HepG2 (cell line): ENCODE measurements around the gene PPM1E. TPM values are rescaled to one million over a fixed set of nuclear protein-coding genes. Genes with fewer than 3 reads are reported as not detected.

ENCODE experiments used
- ARID2 ChIP-seq: sonication (generic); formaldehyde crosslinking; IDR thresholded peaks from 2 replicates; pipeline ENCODE4 v1.8.1; 2022; ENCODE audit warnings: mild to moderate bottlenecking, missing genetic modification reagents, borderline replicate concordance
- ATF4 ChIP-seq, 2 experiments: fragments of 450-650 bp in 1 of 2; sonication (generic) in 1 of 2; formaldehyde crosslinking; IDR thresholded peaks; 2 replicates each; pipeline versions ENCODE4 v1.5.0 to v1.8.0; 2020 to 2022; ENCODE audit warnings: mild to moderate bottlenecking in 1 of 2, missing genetic modification reagents in 1 of 2
- CAMTA2 ChIP-seq: sonication (generic); formaldehyde crosslinking; IDR thresholded peaks from 2 replicates; pipeline ENCODE4 v1.4.0; 2020; ENCODE audit warnings: mild to moderate bottlenecking, missing genetic modification reagents, borderline replicate concordance
- CEBPG ChIP-seq: IDR thresholded peaks from 2 replicates; pipeline ENCODE4 v1.6.1; 2016
- CREM ChIP-seq, 2 experiments: sonication (generic) in 1 of 2; formaldehyde crosslinking in 1 of 2; IDR thresholded peaks; 2 replicates each; pipeline versions ENCODE4 v1.4.0 to v1.6.1; 2016 to 2020; ENCODE audit warnings: antibody characterized with exemption in 1 of 2, mild to moderate bottlenecking in 1 of 2, missing genetic modification reagents in 1 of 2
- ERF ChIP-seq: IDR thresholded peaks from 2 replicates; pipeline ENCODE4 v1.6.1; 2018; ENCODE audit warnings: missing biosample characterization, missing genetic modification reagents
- FOSL2 ChIP-seq: sonication (generic); formaldehyde crosslinking; IDR thresholded peaks from 2 replicates; pipeline ENCODE4 v1.4.0; 2020; ENCODE audit warnings: missing genetic modification reagents
- FOXA1 ChIP-seq, 2 experiments: fragments of 450-650 bp in 1 of 2; sonication (generic) in 1 of 2; formaldehyde crosslinking in 1 of 2; IDR thresholded peaks; 2 replicates each; pipeline versions ENCODE4 v1.4.0 to v1.6.1; 2016 to 2020; ENCODE audit warnings: missing genetic modification reagents in 1 of 2
- FOXA3 ChIP-seq: IDR thresholded peaks from 2 replicates; pipeline ENCODE4 v1.6.1; 2016; ENCODE audit warnings: missing genetic modification reagents, missing compliant biosample characterization
- GABPB1 ChIP-seq: IDR thresholded peaks from 2 replicates; pipeline ENCODE4 v1.6.1; 2016; ENCODE audit warnings: mild to moderate bottlenecking, missing genetic modification reagents, moderate library complexity, missing compliant biosample characterization
- HOXD1 ChIP-seq: sonication (generic); formaldehyde crosslinking; IDR thresholded peaks from 2 replicates; pipeline ENCODE4 v1.5.0; 2020; ENCODE audit warnings: missing genetic modification reagents
- KAT8 ChIP-seq: IDR thresholded peaks from 2 replicates; pipeline ENCODE4 v1.6.1; 2016; ENCODE audit warnings: missing genetic modification reagents, missing compliant biosample characterization
- KDM5A ChIP-seq: fragments of 200-600 bp; sonication (generic); IDR thresholded peaks from 2 replicates; pipeline ENCODE4 v1.7.0; 2018; ENCODE audit warnings: antibody characterized with exemption, mild to moderate bottlenecking, low read length, borderline replicate concordance
- NCOA1 ChIP-seq: sonication (generic); formaldehyde crosslinking; IDR thresholded peaks from 2 replicates; pipeline ENCODE4 v1.9.0; 2021; ENCODE audit warnings: missing genetic modification reagents
- RXRB ChIP-seq: IDR thresholded peaks from 2 replicates; pipeline ENCODE4 v1.6.1; 2016; ENCODE audit warnings: borderline replicate concordance, missing genetic modification reagents, missing compliant biosample characterization
- SOX5 ChIP-seq: IDR thresholded peaks from 2 replicates; pipeline ENCODE4 v1.6.1; 2016; ENCODE audit warnings: borderline replicate concordance
- TEAD3 ChIP-seq: optimal IDR thresholded peaks from 2 replicates; pipeline ENCODE3; 2016; ENCODE audit warnings: borderline replicate concordance
- ZNF235 ChIP-seq: sonication (generic); formaldehyde crosslinking; IDR thresholded peaks from 2 replicates; pipeline ENCODE4 v1.8.1; 2023; ENCODE audit warnings: mild to moderate bottlenecking, missing genetic modification reagents, borderline replicate concordance
- ZNF335 ChIP-seq: sonication (generic); formaldehyde crosslinking; IDR thresholded peaks from 2 replicates; pipeline ENCODE4 v1.4.0; 2020; ENCODE audit warnings: missing genetic modification reagents
- ZNF350 ChIP-seq: sonication (generic); formaldehyde crosslinking; IDR thresholded peaks from 2 replicates; pipeline ENCODE4 v1.4.0; 2020; ENCODE audit warnings: mild to moderate bottlenecking, low read depth, missing genetic modification reagents, borderline replicate concordance
- ZNF44 ChIP-seq: sonication (generic); formaldehyde crosslinking; IDR thresholded peaks from 2 replicates; pipeline ENCODE4 v1.5.1; 2020; ENCODE audit warnings: mild to moderate bottlenecking, missing genetic modification reagents
- ZNF629 ChIP-seq: sonication (generic); formaldehyde crosslinking; conservative IDR thresholded peaks from 2 replicates; pipeline ENCODE4 v1.5.0; 2020; ENCODE audit warnings: missing genetic modification reagents
- polyA plus RNA-seq, 8 experiments: library from polyadenylated mRNA; depleted of rRNA in 3 of 8; stranded (reverse) in 7 of 8; unstranded in 1 of 8; fragments of >200 nt; fragmentation: Illumina TruSeq in 4 of 8; extraction: Trizol in 4 of 8; gene quantifications; 2 replicates each; pipeline versions ENCODE4 v1.2.1 to v1.2.3, GENCODE V29; 2011 to 2016; ENCODE audit warnings: low read depth in 4 of 8, missing spikeins in 1 of 8, mixed read lengths in 1 of 8; ENCODE audit not compliant: insufficient read depth in 1 of 8
- total RNA-seq, 5 experiments: library from RNA; depleted of rRNA; stranded (reverse); fragments of >200 nt; fragmentation: Illumina TruSeq; extraction: Trizol; gene quantifications; 2 replicates each; pipeline ENCODE4 v1.2.3, GENCODE V29; 2016; ENCODE audit warnings: low read depth in 1 of 5
- TF ChIP-seq, protein P1 (sequence below): sonication (generic); formaldehyde crosslinking; IDR thresholded peaks from 2 replicates; pipeline ENCODE4 v1.4.0; 2020; ENCODE audit warnings: missing genetic modification reagents
- TF ChIP-seq, protein P2 (sequence below): sonication (generic); formaldehyde crosslinking; conservative IDR thresholded peaks from 2 replicates; pipeline ENCODE4 v1.4.0; 2020; ENCODE audit warnings: missing genetic modification reagents
- TF ChIP-seq, protein P3 (sequence below): sonication (generic); formaldehyde crosslinking; IDR thresholded peaks from 2 replicates; pipeline ENCODE4 v1.5.0; 2020; ENCODE audit warnings: missing genetic modification reagents
- TF ChIP-seq, protein P4 (sequence below): sonication (generic); formaldehyde crosslinking; IDR thresholded peaks from 2 replicates; pipeline ENCODE4 v1.8.1; 2023; ENCODE audit warnings: mild to moderate bottlenecking, missing genetic modification reagents

PPM1E gene
- total and polyA plus RNA-seq, 2 of the 13 experiments (the other 11 are each of a cell fraction or from before 2014, with no cell fraction given), result 0.15 TPM; not detected in 1

DNA sequence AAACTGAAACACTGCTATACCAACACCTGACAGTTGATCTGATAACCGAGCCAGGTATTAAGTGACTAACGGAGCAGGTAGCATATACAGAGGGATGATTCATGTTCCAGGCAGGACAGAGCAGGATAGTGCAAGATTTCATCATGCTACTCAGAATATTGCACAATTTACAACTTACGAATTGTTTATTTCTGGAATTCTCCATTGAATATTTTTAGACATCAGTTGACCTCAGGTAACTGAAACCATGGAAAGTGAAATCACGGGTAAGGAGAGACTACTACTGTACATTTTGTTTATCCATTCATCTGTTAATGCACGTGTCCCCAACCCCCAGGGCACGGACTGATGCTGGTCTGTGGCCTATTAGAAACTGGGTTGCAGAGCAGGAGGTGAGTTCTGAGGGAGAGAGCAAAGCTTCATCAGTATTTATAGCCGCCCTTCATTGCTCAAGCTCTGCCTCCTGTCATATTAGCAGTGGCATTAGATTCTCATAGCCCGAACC, 14.5 kb upstream of the PPM1E start (continued):
- TF ChIP-seq, protein P1, sequence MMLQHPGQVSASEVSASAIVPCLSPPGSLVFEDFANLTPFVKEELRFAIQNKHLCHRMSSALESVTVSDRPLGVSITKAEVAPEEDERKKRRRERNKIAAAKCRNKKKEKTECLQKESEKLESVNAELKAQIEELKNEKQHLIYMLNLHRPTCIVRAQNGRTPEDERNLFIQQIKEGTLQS (CRISPR knock-in tag), result 0 out of 2 replicates have a peak, but pooled peaks have one; percentile 41
- TF ChIP-seq ZNF629 (CRISPR knock-in tag) (no peak), NCOA1 (CRISPR knock-in tag) (no peak), ATF4 (CRISPR knock-in tag; IDR thresholded peaks at IDR 0.05) (peak in 1 of 2 experiments; percentile 100; a peak in 2 of 4 replicates), TEAD3 (CRISPR knock-in tag) (no peak), HOXD1 (CRISPR knock-in tag) (no peak), ZNF335 (CRISPR knock-in tag) (no peak), ERF (CRISPR knock-in tag) (0 out of 2 replicates have a peak, but pooled peaks have one; percentile 10), CEBPG (CRISPR knock-in tag) (peak; percentile 96), RXRB (CRISPR knock-in tag) (0 out of 2 replicates have a peak, but pooled peaks have one; percentile 25), FOXA3 (CRISPR knock-in tag) (peak; percentile 45; the same call in 1 of the 2 replicates), GABPB1 (no peak), KAT8 (CRISPR knock-in tag) (peak; percentile 49; the same call in 1 of the 2 replicates), ZNF350 (CRISPR knock-in tag) (no peak), CREM (IDR thresholded peaks at IDR 0.05) (no peak), CREM (CRISPR knock-in tag; IDR thresholded peaks at IDR 0.05) (no peak), FOSL2 (peak; percentile 95), SOX5 (CRISPR knock-in tag) (no peak), ZNF235 (CRISPR knock-in tag) (no peak), CAMTA2 (CRISPR knock-in tag) (no peak), KDM5A (no peak), ZNF44 (CRISPR knock-in tag) (no peak), ARID2 (0 out of 2 replicates have a peak, but pooled peaks have one; percentile 40), FOXA1 (IDR thresholded peaks at IDR 0.05) (no peak), FOXA1 (CRISPR knock-in tag; IDR thresholded peaks at IDR 0.05) (no peak)
- TF ChIP-seq, protein P2, sequence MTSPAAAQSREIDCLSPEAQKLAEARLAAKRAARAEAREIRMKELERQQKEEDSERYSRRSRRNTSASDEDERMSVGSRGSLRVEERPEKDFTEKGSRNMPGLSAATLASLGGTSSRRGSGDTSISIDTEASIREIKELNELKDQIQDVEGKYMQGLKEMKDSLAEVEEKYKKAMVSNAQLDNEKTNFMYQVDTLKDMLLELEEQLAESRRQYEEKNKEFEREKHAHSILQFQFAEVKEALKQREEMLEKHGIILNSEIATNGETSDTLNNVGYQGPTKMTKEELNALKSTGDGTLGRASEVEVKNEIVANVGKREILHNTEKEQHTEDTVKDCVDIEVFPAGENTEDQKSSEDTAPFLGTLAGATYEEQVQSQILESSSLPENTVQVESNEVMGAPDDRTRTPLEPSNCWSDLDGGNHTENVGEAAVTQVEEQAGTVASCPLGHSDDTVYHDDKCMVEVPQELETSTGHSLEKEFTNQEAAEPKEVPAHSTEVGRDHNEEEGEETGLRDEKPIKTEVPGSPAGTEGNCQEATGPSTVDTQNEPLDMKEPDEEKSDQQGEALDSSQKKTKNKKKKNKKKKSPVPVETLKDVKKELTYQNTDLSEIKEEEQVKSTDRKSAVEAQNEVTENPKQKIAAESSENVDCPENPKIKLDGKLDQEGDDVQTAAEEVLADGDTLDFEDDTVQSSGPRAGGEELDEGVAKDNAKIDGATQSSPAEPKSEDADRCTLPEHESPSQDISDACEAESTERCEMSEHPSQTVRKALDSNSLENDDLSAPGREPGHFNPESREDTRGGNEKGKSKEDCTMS (CRISPR knock-in tag), result no peak
- TF ChIP-seq, protein P3, sequence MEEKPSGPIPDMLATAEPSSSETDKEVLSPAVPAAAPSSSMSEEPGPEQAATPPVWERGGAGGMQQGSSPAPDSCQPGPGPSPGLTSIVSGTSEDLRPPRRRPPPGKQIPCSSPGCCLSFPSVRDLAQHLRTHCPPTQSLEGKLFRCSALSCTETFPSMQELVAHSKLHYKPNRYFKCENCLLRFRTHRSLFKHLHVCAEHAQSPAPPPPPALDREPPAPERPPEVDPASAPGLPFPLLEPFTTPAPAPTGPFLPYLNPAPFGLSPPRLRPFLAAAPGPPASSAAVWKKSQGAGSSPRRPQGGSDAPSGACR, result no peak
- TF ChIP-seq, protein P4, sequence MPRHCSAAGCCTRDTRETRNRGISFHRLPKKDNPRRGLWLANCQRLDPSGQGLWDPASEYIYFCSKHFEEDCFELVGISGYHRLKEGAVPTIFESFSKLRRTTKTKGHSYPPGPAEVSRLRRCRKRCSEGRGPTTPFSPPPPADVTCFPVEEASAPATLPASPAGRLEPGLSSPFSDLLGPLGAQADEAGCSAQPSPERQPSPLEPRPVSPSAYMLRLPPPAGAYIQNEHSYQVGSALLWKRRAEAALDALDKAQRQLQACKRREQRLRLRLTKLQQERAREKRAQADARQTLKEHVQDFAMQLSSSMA (CRISPR knock-in tag), result no peak
